ENCODE data around the gene PKNOX2.

Gene PKNOX2

GRCh38 chr11:125273519-125274000 lies 109.0 kb downstream of the PKNOX2 start:
- Histone ChIP-seq H3K4me3 (replicated peaks; ENCODE audit: low read depth, low read length) (no peak overlapping the region), H3K36me3 (ENCODE audit: control insufficient read depth, insufficient read depth, low read length) (no peaks in the 10 kb centered on the region), H3K27me3 (replicated peaks; ENCODE audit: control insufficient read depth, insufficient read depth, low read length) (no peaks in the 10 kb centered on the region; the same call in none of the 2 replicates)
- no peak for DNase-seq (ENCODE audit: extremely low read depth, insufficient read length)
- no peak for TF ChIP-seq CTCF (IDR thresholded peaks at IDR 0.05; ENCODE audit: insufficient read depth, low read length, poor library complexity, severe bottlenecking)

- no peak for TF ChIP-seq CTCF (IDR thresholded peaks at IDR 0.05; ENCODE audit: insufficient read depth, low read length, poor library complexity, severe bottlenecking)
- H3K27me3 ChIP-seq (replicated peaks; ENCODE audit: control insufficient read depth, insufficient read depth, low read length) = no peaks in the 10 kb centered on the region; the same call in none of the 2 replicates
- H3K36me3 ChIP-seq (ENCODE audit: control insufficient read depth, insufficient read depth, low read length) = no peaks in the 10 kb centered on the region
- no peak for DNase-seq (ENCODE audit: extremely low read depth, insufficient read length)
- no peak overlapping the region for H3K4me3 ChIP-seq (replicated peaks; ENCODE audit: low read depth, low read length)
Observed at GRCh38 chr11:125274309-125274708, 109.8 kb downstream of the PKNOX2 start.

GRCh38 chr11:125274774-125275173 lies 110.2 kb downstream of the PKNOX2 start:
- Histone ChIP-seq H3K27me3 (replicated peaks; ENCODE audit: control insufficient read depth, insufficient read depth, low read length) (no peaks in the 10 kb centered on the region; the same call in none of the 2 replicates), H3K36me3 (ENCODE audit: control insufficient read depth, insufficient read depth, low read length) (no peaks in the 10 kb centered on the region), H3K4me3 (replicated peaks; ENCODE audit: low read depth, low read length) (no peak overlapping the region)
- DNase-seq (ENCODE audit: extremely low read depth, insufficient read length) = no peak
- TF ChIP-seq CTCF (IDR thresholded peaks at IDR 0.05; ENCODE audit: insufficient read depth, low read length, poor library complexity, severe bottlenecking) = no peak

- no peak for DNase-seq (ENCODE audit: extremely low read depth, insufficient read length)
- Histone ChIP-seq H3K36me3 (ENCODE audit: control insufficient read depth, insufficient read depth, low read length) (no peaks in the 10 kb centered on the region), H3K4me3 (replicated peaks; ENCODE audit: low read depth, low read length) (no peak overlapping the region), H3K27me3 (replicated peaks; ENCODE audit: control insufficient read depth, insufficient read depth, low read length) (peaks cover 2% of the 10 kb centered on the region)
- TF ChIP-seq CTCF (IDR thresholded peaks at IDR 0.05; ENCODE audit: insufficient read depth, low read length, poor library complexity, severe bottlenecking) = no peak
Observed at GRCh38 chr11:125275905-125276618, 111.5 kb downstream of the PKNOX2 start.

- DNase-seq (ENCODE audit: extremely low read depth, insufficient read length) = no peak
Observed at GRCh38 chr11:125276619-125276976, 112.0 kb downstream of the PKNOX2 start.

More at GRCh38 chr11:125276619-125276976, 112.0 kb downstream of the PKNOX2 start:
- Histone ChIP-seq H3K4me3 (replicated peaks; ENCODE audit: low read depth, low read length) (no peak overlapping the region), H3K27me3 (replicated peaks; ENCODE audit: control insufficient read depth, insufficient read depth, low read length) (peaks cover 2% of the 10 kb centered on the region), H3K36me3 (ENCODE audit: control insufficient read depth, insufficient read depth, low read length) (no peaks in the 10 kb centered on the region)
- no peak for TF ChIP-seq CTCF (IDR thresholded peaks at IDR 0.05; ENCODE audit: insufficient read depth, low read length, poor library complexity, severe bottlenecking)
